Measurements from ENCODE around the gene CNOT9. TPM values are rescaled to one million over a fixed set of nuclear protein-coding genes. Genes with fewer than 3 reads are reported as not detected.

Gene CNOT9
- total RNA-seq, 1 experiment from 2014 or later = 114 TPM

GRCh38 chr2:218644721-218645120 is 76.1 kb downstream of the CNOT9 start:
- no peak for DNase-seq (ENCODE audit: low spot score)

- no peak for DNase-seq (ENCODE audit: low spot score)
These were observed 76.5 kb downstream of the CNOT9 start for GRCh38 chr2:218645126-218645525.

Other genes with a start within 250 kb of the CNOT9 start
- not detected in 2 replicates for gene CATIP, start 212.0 kb upstream of the CNOT9 start, total RNA-seq (2014; rRNA removed; shearing (Covaris generic))
- 0.19 TPM in 1 of 2 replicates, not detected in the other for gene SLC11A1, start 186.6 kb upstream of the CNOT9 start, total RNA-seq (2014; rRNA removed; shearing (Covaris generic))
- gene CTDSP1, start 169.0 kb upstream of the CNOT9 start, total RNA-seq (2014; rRNA removed; shearing (Covaris generic)) = 44.9 and 65.3 TPM in 2 replicates
- gene VIL1, start 149.7 kb upstream of the CNOT9 start, total RNA-seq (2014; rRNA removed; shearing (Covaris generic)) = not detected in 2 replicates
- gene USP37, start 488 bp upstream of the CNOT9 start, total RNA-seq (2014; rRNA removed; shearing (Covaris generic)) = 15.8 and 19.1 TPM in 2 replicates
- gene PLCD4, start 39.1 kb downstream of the CNOT9 start, total RNA-seq (2014; rRNA removed; shearing (Covaris generic)) = 1.3 and 6.9 TPM in 2 replicates
- 14.1 and 18.3 TPM in 2 replicates for gene ZNF142, start 90.8 kb downstream of the CNOT9 start, total RNA-seq (2014; rRNA removed; shearing (Covaris generic))
- gene BCS1L, start 90.8 kb downstream of the CNOT9 start, total RNA-seq (2014; rRNA removed; shearing (Covaris generic)) = 38.9 and 40.7 TPM in 2 replicates
- 53.5 and 63.0 TPM in 2 replicates for gene RNF25, start 103.2 kb downstream of the CNOT9 start, total RNA-seq (2014; rRNA removed; shearing (Covaris generic))
- 29.5 and 33.0 TPM in 2 replicates for gene STK36, start 103.2 kb downstream of the CNOT9 start, total RNA-seq (2014; rRNA removed; shearing (Covaris generic))
- gene TTLL4, start 142.0 kb downstream of the CNOT9 start, total RNA-seq (2014; rRNA removed; shearing (Covaris generic)) = 11.0 and 12.4 TPM in 2 replicates
- 0.07 TPM in 1 of 2 replicates, not detected in the other for gene CYP27A1, start 213.3 kb downstream of the CNOT9 start, total RNA-seq (2014; rRNA removed; shearing (Covaris generic))

Data from A172 (cell line).